Subcutaneous adipose tissue (tissue), 4 donors: Measurements from ENCODE around the gene LENEP. TPM values are rescaled to one million over a fixed set of nuclear protein-coding genes. Genes with fewer than 3 reads are reported as not detected.

Experiments
- total RNA-seq, 4 donors: library from RNA; depleted of rRNA; stranded (reverse); fragments of >200 nt; gene quantifications; one replicate each; pipeline ENCODE4 v1.1.0, GENCODE V29; 2016
- TF ChIP-seq, protein P1 (sequence below): fragments of 450-650 bp; IDR thresholded peaks from one replicate; pipeline ENCODE4 v1.5.1; 2016; ENCODE audit warnings: low read depth, mild to moderate bottlenecking, control low read depth, antibody characterized with exemption, moderate library complexity

LENEP gene
- total RNA-seq, 4 donors from 2014 or later: not detected

DNA sequence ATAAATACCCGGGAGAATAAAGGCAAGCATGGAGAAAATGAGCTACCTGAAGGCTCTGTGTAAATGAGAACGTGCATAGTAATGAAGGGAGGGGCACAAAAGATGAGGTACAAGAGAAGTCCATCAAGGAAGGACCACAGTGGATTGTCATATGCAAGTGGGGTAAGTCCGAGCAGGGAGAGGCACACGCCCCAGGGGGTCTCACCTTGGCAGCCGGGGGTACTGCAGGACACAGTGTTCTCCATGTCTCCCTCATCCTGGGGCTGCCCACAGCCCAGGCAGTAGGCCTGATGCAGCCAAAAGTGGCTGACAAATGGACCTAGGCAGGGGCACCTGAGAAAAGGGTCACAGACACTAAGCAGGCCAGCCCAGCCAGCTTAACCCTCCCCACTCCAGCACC is 30.2 kb downstream of the LENEP start:
- TF ChIP-seq, protein P1, sequence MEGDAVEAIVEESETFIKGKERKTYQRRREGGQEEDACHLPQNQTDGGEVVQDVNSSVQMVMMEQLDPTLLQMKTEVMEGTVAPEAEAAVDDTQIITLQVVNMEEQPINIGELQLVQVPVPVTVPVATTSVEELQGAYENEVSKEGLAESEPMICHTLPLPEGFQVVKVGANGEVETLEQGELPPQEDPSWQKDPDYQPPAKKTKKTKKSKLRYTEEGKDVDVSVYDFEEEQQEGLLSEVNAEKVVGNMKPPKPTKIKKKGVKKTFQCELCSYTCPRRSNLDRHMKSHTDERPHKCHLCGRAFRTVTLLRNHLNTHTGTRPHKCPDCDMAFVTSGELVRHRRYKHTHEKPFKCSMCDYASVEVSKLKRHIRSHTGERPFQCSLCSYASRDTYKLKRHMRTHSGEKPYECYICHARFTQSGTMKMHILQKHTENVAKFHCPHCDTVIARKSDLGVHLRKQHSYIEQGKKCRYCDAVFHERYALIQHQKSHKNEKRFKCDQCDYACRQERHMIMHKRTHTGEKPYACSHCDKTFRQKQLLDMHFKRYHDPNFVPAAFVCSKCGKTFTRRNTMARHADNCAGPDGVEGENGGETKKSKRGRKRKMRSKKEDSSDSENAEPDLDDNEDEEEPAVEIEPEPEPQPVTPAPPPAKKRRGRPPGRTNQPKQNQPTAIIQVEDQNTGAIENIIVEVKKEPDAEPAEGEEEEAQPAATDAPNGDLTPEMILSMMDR: no peak

DNA sequence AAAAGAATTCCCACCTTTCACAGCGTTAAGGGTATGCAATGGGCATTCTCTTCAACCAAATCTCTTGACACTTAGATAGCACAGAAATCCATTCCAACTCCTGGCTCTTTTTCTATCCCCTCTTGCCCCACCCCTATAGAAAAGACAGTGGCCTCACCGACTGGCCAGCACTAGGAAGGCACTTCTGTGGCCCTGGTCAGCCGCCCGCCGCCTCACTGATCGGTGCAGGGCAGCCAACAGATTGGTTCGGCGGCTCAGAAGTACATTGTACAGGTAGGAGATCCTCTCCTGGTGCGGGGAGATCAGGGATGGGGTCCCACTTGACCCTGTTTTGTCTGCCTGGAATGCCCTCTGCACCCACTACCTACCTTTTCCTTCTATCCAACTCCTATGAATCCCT is 30.9 kb downstream of the LENEP start:
- TF ChIP-seq, protein P1: no peak

DNA sequence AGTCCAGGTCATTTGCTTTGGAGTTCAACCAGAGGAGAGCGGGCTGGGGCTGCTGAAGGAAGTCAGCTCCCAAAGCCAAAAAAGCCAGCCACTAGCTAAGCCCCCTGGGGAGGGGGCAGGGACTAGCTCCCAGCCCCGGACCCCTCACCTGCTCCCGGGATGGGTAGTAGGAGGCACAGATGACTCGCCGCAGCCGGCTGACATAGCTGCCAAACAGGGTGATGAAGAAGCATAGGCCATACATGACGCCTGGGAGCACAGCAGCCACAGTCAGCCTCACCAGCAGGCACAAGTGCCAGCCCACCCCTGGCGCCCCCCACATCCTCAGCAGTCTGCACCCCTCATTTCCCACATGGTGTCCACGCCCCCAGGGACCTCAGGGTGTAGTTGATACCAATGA is 32.8 kb downstream of the LENEP start:
- TF ChIP-seq, protein P1: no peak

DNA sequence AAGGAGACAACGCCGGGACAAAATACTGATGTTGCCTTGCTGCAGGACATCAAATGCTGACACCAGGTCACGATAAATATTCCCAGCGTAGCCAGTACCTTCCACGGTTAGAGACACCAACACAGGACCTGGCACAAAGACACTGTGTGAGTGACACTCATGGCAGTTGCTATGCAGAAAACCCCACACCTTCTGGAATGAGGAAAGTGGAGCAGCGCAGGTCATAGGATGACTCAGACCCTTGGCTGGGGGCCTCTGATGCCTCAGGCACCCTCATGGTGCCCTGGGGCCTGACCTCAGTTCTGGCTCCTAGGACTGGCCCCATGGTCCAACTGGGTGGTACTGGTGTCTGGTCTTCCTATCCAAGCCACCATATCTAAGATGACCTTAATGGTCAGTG is 33.2 kb downstream of the LENEP start:
- TF ChIP-seq, protein P1: no peak

DNA sequence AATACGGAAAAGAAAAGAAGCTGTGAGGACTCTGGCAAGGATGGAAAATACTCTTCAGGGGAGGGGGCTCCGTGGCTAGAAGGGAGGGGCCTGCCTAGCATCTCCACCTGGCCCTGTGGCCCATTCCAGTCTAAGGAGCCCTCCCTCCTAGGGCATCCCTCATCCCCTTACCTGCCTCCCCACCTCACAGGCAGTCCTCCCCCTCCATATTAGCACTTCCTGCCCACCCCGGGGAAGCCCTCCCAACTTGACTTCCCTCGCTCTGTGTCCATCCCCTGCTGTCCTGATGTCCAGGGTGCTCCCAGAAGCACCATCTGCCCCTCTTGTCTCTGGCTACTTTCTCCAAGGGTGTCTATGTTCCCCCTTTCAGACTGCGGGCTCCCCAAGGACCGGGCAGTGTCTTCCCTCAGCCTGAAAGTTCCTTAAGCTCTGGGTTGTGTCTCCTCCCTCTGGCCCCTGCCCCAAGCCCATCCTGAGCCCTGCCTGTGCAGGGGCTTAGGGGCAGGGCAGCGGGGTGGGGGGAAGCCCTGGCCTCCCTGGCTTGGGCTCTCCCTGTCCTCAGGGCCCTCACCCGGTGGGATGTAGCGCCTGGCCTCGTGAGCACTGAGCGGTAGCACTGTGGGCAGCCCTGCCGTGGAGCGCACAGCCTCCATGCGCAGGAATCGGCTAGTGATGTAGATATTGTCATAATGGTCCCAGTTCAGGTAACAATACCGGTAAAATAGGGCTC is 36.3 kb downstream of the LENEP start:
- TF ChIP-seq, protein P1: no peak

DNA sequence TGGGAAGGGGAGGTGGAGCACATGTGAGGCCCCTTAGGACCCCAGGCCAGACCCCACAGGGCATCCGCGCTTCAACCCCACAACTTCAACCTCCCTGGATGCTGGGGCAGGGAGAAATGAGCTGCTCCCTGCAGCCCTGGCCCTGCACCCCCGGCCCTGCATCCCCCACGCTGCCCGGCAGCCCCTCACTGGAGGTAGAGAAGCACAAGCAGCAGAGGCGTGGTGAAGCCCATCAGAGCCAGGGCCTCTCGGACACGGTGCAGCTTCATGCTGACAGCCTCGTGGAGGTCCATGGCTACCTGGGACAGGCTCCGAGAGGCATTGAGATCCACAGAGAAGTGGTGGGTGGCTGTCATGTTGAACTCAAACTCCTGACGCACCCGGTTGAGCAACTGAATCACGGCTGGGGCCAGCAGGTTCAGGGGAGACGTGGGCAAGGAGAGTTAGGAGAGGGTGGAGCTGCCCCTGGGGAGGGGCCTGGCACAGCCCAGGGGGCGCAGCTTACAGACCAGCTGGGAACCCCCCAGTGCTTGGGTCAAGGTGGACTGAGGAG is 36.9 kb downstream of the LENEP start:
- TF ChIP-seq, protein P1: no peak

DNA sequence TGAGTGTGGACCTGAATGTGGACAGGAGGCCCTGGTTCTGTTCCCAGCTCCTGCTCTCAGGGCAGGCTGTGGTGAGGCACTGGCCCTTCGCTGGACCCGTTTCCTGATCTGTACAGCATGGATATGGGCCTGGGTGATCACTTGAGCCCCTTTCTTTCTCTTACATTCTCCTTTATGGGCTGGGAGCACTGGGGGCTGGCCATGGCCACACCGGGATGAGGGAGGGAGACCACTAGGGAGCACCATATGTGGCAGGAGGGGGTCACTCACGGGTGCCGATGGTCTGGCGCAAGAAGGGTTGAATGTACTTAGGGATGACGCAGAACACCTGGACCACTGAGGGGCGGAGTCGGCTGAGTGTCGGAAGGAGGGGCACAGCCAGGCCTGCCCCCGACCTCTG is 37.5 kb downstream of the LENEP start:
- TF ChIP-seq, protein P1: no peak
